ENCODE results near the gene TTLL3. TPM values are rescaled to one million over a fixed set of nuclear protein-coding genes. Genes with fewer than 3 reads are reported as not detected.
A peak's percentile ranks its signal among the peaks of the same experiment; 100 is the strongest.

TTLL3 gene
- total and polyA plus RNA-seq, 2 donors (not counting 1 experiment from before 2014, with no cell fraction given) = 84.5 to 168 TPM

GRCh38 chr3:9793161-9793781 is 16.8 kb upstream of the TTLL3 start:
- intact Hi-C loops (cut with micrococcal nuclease) = loop anchor here (1.0 to 2.0 kb wide), 4 partner anchors 97 to 455 kb away; partner anchors contain the start of genes CRELD1, JAGN1, SETD5 and TATDN2
- H3K9ac ChIP-seq (ENCODE audit: low read length) = peak overlapping the region; percentile 98
- H3K9me3 Mint-ChIP-seq (ENCODE audit: insufficient read depth) = no peaks in the 10 kb centered on the region
- no peaks in the 10 kb centered on the region for H3K27me3 ChIP-seq (replicated peaks in 1 of 4; ENCODE audit: control extremely low read depth in 1 of 4, control insufficient read depth in 3 of 4, insufficient read depth in 4 of 4, low read length in 3 of 4)
- peak overlapping the region; percentile 99 for H3K4me3 Mint-ChIP-seq
- H3K79me2 ChIP-seq (ENCODE audit: control insufficient read depth, insufficient read depth, low read length) = peaks cover 76% of the 10 kb centered on the region
- H3K27me3 Mint-ChIP-seq = no peaks in the 10 kb centered on the region
- no peak for DNase-seq
- ChIA-PET CTCF (interaction anchor here (0.7 to 2.0 kb wide), 14 partner anchors 12 to 945 kb away, joined by 3 to 17 read pairs (median 4); partner anchors contain the start of genes OGG1 and TTLL3), POLR2A (interaction anchor here (0.5 to 1.6 kb wide), 20 partner anchors 11 to 528 kb away, joined by 3 to 39 read pairs (median 5); partner anchors contain the start of genes BRPF1, CRELD1, EMC3 and FANCD2)
- peaks cover 44% of the 10 kb centered on the region for H4K20me1 ChIP-seq (ENCODE audit: control insufficient read depth, insufficient read depth, low read length, poor library complexity, severe bottlenecking)
- H2AFZ ChIP-seq (ENCODE audit: insufficient read depth, low read depth, low read length, poor library complexity, severe bottlenecking) = peak overlapping the region; percentile 96
- ATAC-seq (ENCODE audit: low read depth) = no peak
- H3K36me3 ChIP-seq (replicated peaks in 1 of 2; ENCODE audit: control extremely low read depth in 1 of 2, control insufficient read depth in 1 of 2, extremely low read depth in 1 of 2, insufficient read depth in 2 of 2, low read length in 1 of 2) = peaks cover 15 to 39% of the 10 kb centered on the region in 2 experiments
- H3K4me2 ChIP-seq (replicated peaks; ENCODE audit: low read depth, low read length, poor library complexity, severe bottlenecking) = peak overlapping the region; percentile 98
- 2% methylated on average over 21 of the region's 23 CpGs for WGBS (ENCODE audit: insufficient coverage)
- peaks cover 62% of the 10 kb centered on the region for H3K4me1 Mint-ChIP-seq
- TF ChIP-seq CTCF (IDR thresholded peaks at IDR 0.05) = no peak
- no peak for TF ChIP-seq EZH2 (IDR thresholded peaks at IDR 0.05; ENCODE audit: borderline replicate concordance, insufficient read depth, low read depth, low read length, poor library complexity, severe bottlenecking)
- peak overlapping the region; percentile 100 for H3K27ac Mint-ChIP-seq
- H3K4me3 ChIP-seq (ENCODE audit: control extremely low read depth in 1 of 5, extremely low read depth in 1 of 5, insufficient read depth in 1 of 5, low read depth in 2 of 5, low read length in 4 of 5) = peak overlapping the region; percentile 78 to 99 (median 94)
- peak overlapping the region; percentile 93 to 99 for H3K27ac ChIP-seq (ENCODE audit: low read length in 2 of 2)
- peaks cover 52 to 65% of the 10 kb centered on the region in 2 donors for H3K4me1 ChIP-seq (ENCODE audit: control insufficient read depth in 2 of 2, insufficient read depth in 2 of 2, low read length in 2 of 2)
- H3K9me3 ChIP-seq (ENCODE audit: control extremely low read depth in 1 of 3, control insufficient read depth in 2 of 3, insufficient read depth in 1 of 3, low read length in 2 of 3) = no peaks in the 10 kb centered on the region

- TF ChIP-seq EZH2 (IDR thresholded peaks at IDR 0.05; ENCODE audit: borderline replicate concordance, insufficient read depth, low read depth, low read length, poor library complexity, severe bottlenecking) (no peak), CTCF (IDR thresholded peaks at IDR 0.05) (no peak)
- Histone ChIP-seq H3K4me3 (ENCODE audit: control extremely low read depth in 1 of 5, extremely low read depth in 1 of 5, insufficient read depth in 1 of 5, low read depth in 2 of 5, low read length in 4 of 5) (peak overlapping the region in 2 of 5 experiments; percentile 7 to 97), H3K4me1 (ENCODE audit: control insufficient read depth in 2 of 2, insufficient read depth in 2 of 2, low read length in 2 of 2) (peaks cover 52 to 65% of the 10 kb centered on the region in 2 donors), H4K20me1 (ENCODE audit: control insufficient read depth, insufficient read depth, low read length, poor library complexity, severe bottlenecking) (peaks cover 53% of the 10 kb centered on the region), H3K27me3 (replicated peaks in 1 of 4; ENCODE audit: control extremely low read depth in 1 of 4, control insufficient read depth in 3 of 4, insufficient read depth in 4 of 4, low read length in 3 of 4) (no peaks in the 10 kb centered on the region), H3K9me3 (ENCODE audit: control extremely low read depth in 1 of 3, control insufficient read depth in 2 of 3, insufficient read depth in 1 of 3, low read length in 2 of 3) (no peaks in the 10 kb centered on the region), H3K36me3 (replicated peaks in 1 of 2; ENCODE audit: control extremely low read depth in 1 of 2, control insufficient read depth in 1 of 2, extremely low read depth in 1 of 2, insufficient read depth in 2 of 2, low read length in 1 of 2) (peaks cover 16 to 43% of the 10 kb centered on the region in 2 experiments), H3K9ac (ENCODE audit: low read length) (peak overlapping the region; percentile 0), H3K27ac (ENCODE audit: low read length in 2 of 2) (peak overlapping the region; percentile 93 to 99), H3K4me2 (replicated peaks; ENCODE audit: low read depth, low read length, poor library complexity, severe bottlenecking) (peak overlapping the region; percentile 98), H2AFZ (ENCODE audit: insufficient read depth, low read depth, low read length, poor library complexity, severe bottlenecking) (no peak overlapping the region), H3K79me2 (ENCODE audit: control insufficient read depth, insufficient read depth, low read length) (peaks cover 87% of the 10 kb centered on the region)
- no peaks in the 10 kb centered on the region for H3K27me3 Mint-ChIP-seq
- ChIA-PET CTCF (interaction anchor here (1.4 to 2.0 kb wide), 3 partner anchors 13 to 152 kb away, joined by 5 read pairs; no protein-coding TSS in a partner anchor), POLR2A (interaction anchor here (1.3 kb wide), 2 partner anchors 11 to 50 kb away, joined by 3 to 4 read pairs; partner anchors contain the start of gene RPUSD3)
- peak overlapping the region; percentile 99 for H3K4me3 Mint-ChIP-seq
- peak overlapping the region; percentile 100 for H3K27ac Mint-ChIP-seq
- no peak for ATAC-seq (ENCODE audit: low read depth)
- intact Hi-C loops (cut with micrococcal nuclease) = no loop called here
- no peak for DNase-seq
- H3K9me3 Mint-ChIP-seq (ENCODE audit: insufficient read depth) = no peaks in the 10 kb centered on the region
- 89% methylated on average over 10 of the region's 11 CpGs for WGBS (ENCODE audit: insufficient coverage)
- H3K4me1 Mint-ChIP-seq = peaks cover 61% of the 10 kb centered on the region
Observed at GRCh38 chr3:9794400-9794799, 15.7 kb upstream of the TTLL3 start.
